Measurements from ENCODE around the gene USH1G. TPM values are rescaled to one million over a fixed set of nuclear protein-coding genes. Genes with fewer than 3 reads are reported as not detected.

The USH1G gene
- total RNA-seq, 1 experiment from 2014 or later: 2.7 TPM

GRCh38 chr17:74951065-74951464, 28.0 kb upstream of the USH1G start:
- peaks cover 11 to 19% of the 10 kb centered on the region in 2 experiments for H3K4me1 Mint-ChIP-seq
- peaks cover 2% of the 10 kb centered on the region for H3K23me2 ChIP-seq (ENCODE audit: insufficient read length, low read depth, low read length, poor library complexity, severe bottlenecking)

More at GRCh38 chr17:74951065-74951464, 28.0 kb upstream of the USH1G start:
- Histone ChIP-seq H3K4me1 (ENCODE audit: insufficient read depth, low read length) (no peaks in the 10 kb centered on the region), H3K9me3 (ENCODE audit: control insufficient read depth, low read depth, low read length) (no peaks in the 10 kb centered on the region), H4K91ac (ENCODE audit: insufficient read length, low read depth, low read length) (no peak overlapping the region), H3K23ac (ENCODE audit: insufficient read length, low read depth, low read length) (no peak overlapping the region), H2AK5ac (ENCODE audit: insufficient read length, low read length) (no peak overlapping the region), H2AFZ (ENCODE audit: low read length) (no peak overlapping the region), H3T11ph (ENCODE audit: low read length) (no peak overlapping the region), H3K4ac (ENCODE audit: low read depth, low read length) (no peak overlapping the region), H3K4me2 (ENCODE audit: insufficient read depth, insufficient read length, low read length) (no peak overlapping the region), H2BK120ac (ENCODE audit: low read depth, low read length, poor library complexity, severe bottlenecking) (no peak overlapping the region), H4K20me1 (ENCODE audit: control insufficient read depth, insufficient read depth, insufficient read length) (no peaks in the 10 kb centered on the region), H4K8ac (replicated peaks; ENCODE audit: insufficient read length, low read depth, low read length) (no peak overlapping the region), H2BK15ac (ENCODE audit: low read depth, low read length) (no peak overlapping the region), H3K9ac (ENCODE audit: extremely low read depth, insufficient read length, low read length) (no peak overlapping the region), H2BK12ac (ENCODE audit: insufficient read length, low read depth, low read length) (no peak overlapping the region), H3K18ac (ENCODE audit: insufficient read length, low read depth, low read length) (no peak overlapping the region), H3K14ac (ENCODE audit: insufficient read depth, low read length) (no peak overlapping the region; the same call in 1 of the 2 replicates), H3K27me3 (ENCODE audit: insufficient read depth, low read length) (no peaks in the 10 kb centered on the region), H3K27ac (ENCODE audit: insufficient read length, low read depth, low read length) (no peak overlapping the region), H2BK20ac (ENCODE audit: low read depth, low read length, poor library complexity, severe bottlenecking) (no peak overlapping the region), H3K79me2 (ENCODE audit: insufficient read depth, low read length) (no peaks in the 10 kb centered on the region), H3K56ac (ENCODE audit: insufficient read length, low read depth, low read length) (no peak overlapping the region), H2BK5ac (ENCODE audit: insufficient read length, low read length) (no peak overlapping the region), H4K5ac (ENCODE audit: insufficient read length, low read depth, low read length) (no peak overlapping the region), H3K79me1 (ENCODE audit: insufficient read depth, low read depth, low read length, poor library complexity, severe bottlenecking) (no peaks in the 10 kb centered on the region)
- Mint-ChIP-seq H3K4me3 (no peak overlapping the region), H3K27ac (no peak overlapping the region), H3K9me3 (no peaks in the 10 kb centered on the region), H3K27me3 (ENCODE audit: low read depth) (peaks cover 25% of the 10 kb centered on the region), H3K36me3 (ENCODE audit: insufficient read depth in 1 of 3, low read depth in 3 of 3) (no peaks in the 10 kb centered on the region)
- TF ChIP-seq, protein P1, sequence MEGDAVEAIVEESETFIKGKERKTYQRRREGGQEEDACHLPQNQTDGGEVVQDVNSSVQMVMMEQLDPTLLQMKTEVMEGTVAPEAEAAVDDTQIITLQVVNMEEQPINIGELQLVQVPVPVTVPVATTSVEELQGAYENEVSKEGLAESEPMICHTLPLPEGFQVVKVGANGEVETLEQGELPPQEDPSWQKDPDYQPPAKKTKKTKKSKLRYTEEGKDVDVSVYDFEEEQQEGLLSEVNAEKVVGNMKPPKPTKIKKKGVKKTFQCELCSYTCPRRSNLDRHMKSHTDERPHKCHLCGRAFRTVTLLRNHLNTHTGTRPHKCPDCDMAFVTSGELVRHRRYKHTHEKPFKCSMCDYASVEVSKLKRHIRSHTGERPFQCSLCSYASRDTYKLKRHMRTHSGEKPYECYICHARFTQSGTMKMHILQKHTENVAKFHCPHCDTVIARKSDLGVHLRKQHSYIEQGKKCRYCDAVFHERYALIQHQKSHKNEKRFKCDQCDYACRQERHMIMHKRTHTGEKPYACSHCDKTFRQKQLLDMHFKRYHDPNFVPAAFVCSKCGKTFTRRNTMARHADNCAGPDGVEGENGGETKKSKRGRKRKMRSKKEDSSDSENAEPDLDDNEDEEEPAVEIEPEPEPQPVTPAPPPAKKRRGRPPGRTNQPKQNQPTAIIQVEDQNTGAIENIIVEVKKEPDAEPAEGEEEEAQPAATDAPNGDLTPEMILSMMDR (conservative IDR thresholded peaks at IDR 0.05): no peak
- WGBS (ENCODE audit: extremely low coverage, insufficient read length, low lambda C conversion rate): no CpG with 5 or more reads among the region's 3 CpGs
- no peak for DNase-seq

All from H9 (cell line).